WTC11 (cell line): ENCODE measurements around the gene DOK7. TPM values are rescaled to one million over a fixed set of nuclear protein-coding genes. Genes with fewer than 3 reads are reported as not detected.

Experiments
- ATAC-seq: fragments of 200-7000 bp; cut with Tn5 transposase; 2 replicates; pipeline ENCODE4 v1.10.0; 2021; ENCODE audit warnings: mild to moderate bottlenecking, moderate library complexity
- CTCF ChIA-PET: fragments of 300-600 bp; sonication (Branson Sonifier 250); formaldehyde crosslinking; loops from one replicate; lab custom pipeline; 2021; ENCODE audit warnings: antibody characterized with exemption; lab: Charles Lee
- POLR2A ChIA-PET: fragments of 350-600 bp; sonication (Branson Sonifier 250); formaldehyde crosslinking; loops from one replicate; lab custom pipeline; 2021; ENCODE audit warnings: antibody characterized with exemption; lab: Charles Lee
- DNase-seq: peaks from one replicate; pipeline ENCODE4 v3.0.0; 2021; ENCODE audit warnings: low spot score
- H3K27ac Mint-ChIP-seq: 2 replicates; pipeline ENCODE4 v1.8.0; 2021; ENCODE audit warnings: mixed read lengths
- H3K27me3 Mint-ChIP-seq: 2 replicates; pipeline ENCODE4 v1.8.0; 2021; ENCODE audit warnings: low read depth, mild to moderate bottlenecking, moderate library complexity, mixed read lengths
- H3K36me3 Mint-ChIP-seq: 2 replicates; pipeline ENCODE4 v1.8.0; 2021; ENCODE audit warnings: mixed read lengths
- H3K4me1 Mint-ChIP-seq: 2 replicates; pipeline ENCODE4 v1.8.0; 2022; ENCODE audit warnings: mixed read lengths
- H3K4me3 Mint-ChIP-seq: 2 replicates; pipeline ENCODE4 v1.8.0; 2021; ENCODE audit warnings: mild to moderate bottlenecking, moderate library complexity, mixed read lengths
- H3K9me3 Mint-ChIP-seq: 2 replicates; pipeline ENCODE4 v1.8.0; 2021; ENCODE audit warnings: mixed read lengths
- CBFB ChIP-seq: sonication (generic); formaldehyde crosslinking; IDR thresholded peaks from 2 replicates; pipeline ENCODE4 v1.8.1; 2022; ENCODE audit warnings: mild to moderate bottlenecking, low read depth, missing genetic modification reagents
- CDX4 ChIP-seq: fragments of 250-450 bp; sonication (Bioruptor Pico); IDR thresholded peaks from 2 replicates; pipeline ENCODE4 v1.9.0; 2021; ENCODE audit warnings: moderate library complexity, mild to moderate bottlenecking, inconsistent platforms, borderline replicate concordance
- CREM ChIP-seq: sonication (generic); formaldehyde crosslinking; IDR thresholded peaks from 2 replicates; pipeline ENCODE4 v1.8.1; 2022; ENCODE audit warnings: mild to moderate bottlenecking, missing genetic modification reagents, moderate library complexity
- CTCF ChIP-seq: fragments of 200-600 bp; IDR thresholded peaks from 2 replicates; pipeline ENCODE4 v1.8.0; 2022; ENCODE audit warnings: antibody characterized with exemption
- FOXK1 ChIP-seq: sonication (generic); formaldehyde crosslinking; IDR thresholded peaks from 2 replicates; pipeline ENCODE4 v1.8.0; 2022; ENCODE audit warnings: mild to moderate bottlenecking, moderate library complexity, missing genetic modification reagents
- KAT7 ChIP-seq: sonication (generic); formaldehyde crosslinking; IDR thresholded peaks from 2 replicates; pipeline ENCODE4 v1.8.1; 2023; ENCODE audit warnings: missing genetic modification reagents, mild to moderate bottlenecking, borderline replicate concordance
- MLX ChIP-seq: sonication (generic); formaldehyde crosslinking; IDR thresholded peaks from 2 replicates; pipeline ENCODE4 v1.8.1; 2023; ENCODE audit warnings: mild to moderate bottlenecking, missing genetic modification reagents, moderate library complexity
- NFE2L1 ChIP-seq: sonication (generic); formaldehyde crosslinking; IDR thresholded peaks from 2 replicates; pipeline ENCODE4 v1.8.1; 2023; ENCODE audit warnings: missing genetic modification reagents
- NFYB ChIP-seq: sonication (generic); formaldehyde crosslinking; conservative IDR thresholded peaks from 2 replicates; pipeline ENCODE4 v1.8.0; 2022; ENCODE audit warnings: low read depth, missing genetic modification reagents
- NR1H2 ChIP-seq: sonication (generic); formaldehyde crosslinking; IDR thresholded peaks from 2 replicates; pipeline ENCODE4 v1.9.0; 2021; ENCODE audit warnings: mild to moderate bottlenecking, moderate library complexity, missing genetic modification reagents
- NR3C1 ChIP-seq: sonication (generic); formaldehyde crosslinking; conservative IDR thresholded peaks from 2 replicates; pipeline ENCODE4 v1.8.1; 2023; ENCODE audit warnings: low read depth, mild to moderate bottlenecking, missing genetic modification reagents
- SOX15 ChIP-seq: fragments of 250-450 bp; sonication (Bioruptor Pico); IDR thresholded peaks from 2 replicates; pipeline ENCODE4 v1.9.0; 2021; ENCODE audit warnings: mild to moderate bottlenecking
- SP1 ChIP-seq: sonication (generic); formaldehyde crosslinking; conservative IDR thresholded peaks from 2 replicates; pipeline ENCODE4 v1.8.1; 2022; ENCODE audit warnings: missing genetic modification reagents
- TCF7 ChIP-seq: sonication (generic); formaldehyde crosslinking; IDR thresholded peaks from 2 replicates; pipeline ENCODE4 v1.8.0; 2022; ENCODE audit warnings: mild to moderate bottlenecking, low read depth, missing genetic modification reagents, moderate library complexity
- TP53 ChIP-seq: sonication (generic); formaldehyde crosslinking; IDR thresholded peaks from 2 replicates; pipeline ENCODE4 v1.8.1; 2023; ENCODE audit warnings: mild to moderate bottlenecking, missing genetic modification reagents
- ZNF121 ChIP-seq: sonication (generic); formaldehyde crosslinking; IDR thresholded peaks from 2 replicates; pipeline ENCODE4 v1.8.0; 2023; ENCODE audit warnings: missing genetic modification reagents
- ZNF138 ChIP-seq: sonication (generic); formaldehyde crosslinking; conservative IDR thresholded peaks from 2 replicates; pipeline ENCODE4 v1.8.1; 2022; ENCODE audit warnings: mild to moderate bottlenecking, moderate library complexity, missing genetic modification reagents
- ZNF396 ChIP-seq: fragments of 250-450 bp; sonication (Bioruptor Pico); IDR thresholded peaks from 2 replicates; pipeline ENCODE4 v1.8.0; 2021; ENCODE audit warnings: mild to moderate bottlenecking, moderate library complexity, borderline replicate concordance
- ZNF423 ChIP-seq: fragments of 250-450 bp; sonication (Bioruptor Pico); IDR thresholded peaks from 2 replicates; pipeline ENCODE4 v2.1.2; 2022; ENCODE audit warnings: mild to moderate bottlenecking, moderate library complexity
- total RNA-seq: library from RNA; stranded (reverse); gene quantifications from 3 replicates; pipeline ENCODE4 v1.2.3, GENCODE V29; 2021

The DOK7 gene
- total RNA-seq, 1 experiment from 2014 or later = 0.22 TPM

GRCh38 chr4:3470244-3471097 is 7.4 kb downstream of the DOK7 start (continued):
- TF ChIP-seq CTCF (no peak), TCF7 (no peak), ZNF138 (CRISPR knock-in tag) (no peak), SP1 (CRISPR knock-in tag) (no peak)
- TF ChIP-seq, all 79 proteins: peak for 0

- H3K4me1 Mint-ChIP-seq = peaks cover 5% of the 10 kb centered on the region; the same call in 1 of the 2 replicates
- ChIA-PET CTCF (interaction anchor here (0.6 to 3.7 kb wide), 3 partner anchors 10 to 28 kb away, joined by 6 to 48 read pairs (median 6); no protein-coding TSS in a partner anchor), POLR2A (no interaction called here)
- ATAC-seq (no peak), DNase-seq (no peak)
- no peaks in the 10 kb centered on the region for H3K9me3 Mint-ChIP-seq
- no peak overlapping the region for H3K27ac Mint-ChIP-seq
- H3K4me3 Mint-ChIP-seq = no peak overlapping the region
- H3K27me3 Mint-ChIP-seq = peaks cover 34% of the 10 kb centered on the region
- TF ChIP-seq CDX4 = no peak
- TF ChIP-seq NFE2L1 = no peak
- no peak for TF ChIP-seq ZNF121 (CRISPR knock-in tag)
- no peak for TF ChIP-seq NR1H2 (CRISPR knock-in tag)
- no peak for TF ChIP-seq TP53 (CRISPR knock-in tag)
- TF ChIP-seq NFYB (CRISPR knock-in tag) = no peak
- TF ChIP-seq CTCF = no peak
- no peak for TF ChIP-seq FOXK1 (CRISPR knock-in tag)
- no peak for TF ChIP-seq NR3C1 (CRISPR knock-in tag)
- TF ChIP-seq SOX15 = no peak
- TF ChIP-seq CREM (CRISPR knock-in tag) = no peak
- H3K36me3 Mint-ChIP-seq = no peaks in the 10 kb centered on the region
Observed at GRCh38 chr4:3471098-3471760, 8.1 kb downstream of the DOK7 start.

GRCh38 chr4:3471886-3472285 is 8.8 kb downstream of the DOK7 start:
- Mint-ChIP-seq H3K27ac (no peak overlapping the region), H3K36me3 (no peaks in the 10 kb centered on the region), H3K4me3 (no peak overlapping the region), H3K9me3 (no peaks in the 10 kb centered on the region), H3K4me1 (peaks cover 5% of the 10 kb centered on the region; the same call in 1 of the 2 replicates), H3K27me3 (peaks cover 39% of the 10 kb centered on the region)
- no peak for ATAC-seq
- no peak for DNase-seq
- TF ChIP-seq MLX (no peak), KAT7 (no peak), ZNF396 (CRISPR knock-in tag) (no peak), ZNF423 (CRISPR knock-in tag) (no peak), CBFB (CRISPR knock-in tag) (no peak)
- ChIA-PET CTCF (interaction anchor here (0.6 to 3.7 kb wide), 3 partner anchors 9 to 37 kb away, joined by 3 to 48 read pairs (median 6); no protein-coding TSS in a partner anchor), POLR2A (no interaction called here)
